Rectal smooth muscle tissue (tissue), 1 donor: ENCODE results near the gene STK11.
"Not testable (repeated sequence)": the region's sequence is repeated elsewhere in the genome, so short reads cannot be mapped to it uniquely, and the experiment has no call there.

Source experiments
- H3K27ac ChIP-seq: one replicate; pipeline ENCODE4 v1.7.0; 2013; ENCODE audit warnings: low read depth, low read length, inconsistent platforms
- H3K27me3 ChIP-seq: one replicate; pipeline ENCODE4 v1.7.0; 2013; ENCODE audit warnings: low read length; ENCODE audit not compliant: control insufficient read depth, insufficient read depth
- H3K36me3 ChIP-seq: one replicate; pipeline ENCODE4 v1.7.0; 2013; ENCODE audit warnings: low read length; ENCODE audit not compliant: control insufficient read depth, insufficient read depth
- H3K4me1 ChIP-seq: one replicate; pipeline ENCODE4 v1.7.0; 2013; ENCODE audit warnings: low read length; ENCODE audit not compliant: control insufficient read depth, insufficient read depth
- H3K4me3 ChIP-seq: one replicate; pipeline ENCODE4 v1.7.0; 2013; ENCODE audit warnings: low read length
- H3K9ac ChIP-seq: one replicate; pipeline ENCODE4 v1.7.0; 2013; ENCODE audit warnings: low read length

Gene STK11

GRCh38 chr19:1206150-1206863, 729 bp downstream of the STK11 start:
- peak overlapping the region; percentile 84 for H3K4me3 ChIP-seq
- peak overlapping the region; percentile 50 for H3K27ac ChIP-seq
- no peaks in the 10 kb centered on the region for H3K27me3 ChIP-seq
- peak overlapping the region; percentile 87 for H3K9ac ChIP-seq
- H3K4me1 ChIP-seq = peaks cover 12% of the 10 kb centered on the region
- no peaks in the 10 kb centered on the region for H3K36me3 ChIP-seq

GRCh38 chr19:1206864-1207450, 1.4 kb downstream of the STK11 start:
- peak overlapping the region; percentile 70 for H3K27ac ChIP-seq
- H3K4me1 ChIP-seq = peaks cover 12% of the 10 kb centered on the region
- H3K4me3 ChIP-seq = peak overlapping the region; percentile 84
- no peaks in the 10 kb centered on the region for H3K36me3 ChIP-seq
- peak overlapping the region; percentile 87 for H3K9ac ChIP-seq
- H3K27me3 ChIP-seq = no peaks in the 10 kb centered on the region

- not testable (repeated sequence) for H3K4me3 ChIP-seq
Observed at GRCh38 chr19:1208830-1209229, 3.3 kb downstream of the STK11 start.

GRCh38 chr19:1210227-1210538, 4.6 kb downstream of the STK11 start:
- Histone ChIP-seq H3K4me1 (peaks cover 31% of the 10 kb centered on the region), H3K27me3 (no peaks in the 10 kb centered on the region), H3K36me3 (no peaks in the 10 kb centered on the region), H3K9ac (no peak overlapping the region), H3K27ac (no peak overlapping the region), H3K4me3 (no peak overlapping the region)

More at GRCh38 chr19:1208830-1209229, 3.3 kb downstream of the STK11 start:
- H3K27ac ChIP-seq, H3K27me3 ChIP-seq, H3K9ac ChIP-seq, H3K36me3 ChIP-seq: not testable (repeated sequence)
- H3K4me1 ChIP-seq = peaks cover 19% of the 10 kb centered on the region

- Histone ChIP-seq H3K9ac (no peak overlapping the region), H3K4me1 (peaks cover 40% of the 10 kb centered on the region), H3K36me3 (no peaks in the 10 kb centered on the region), H3K27me3 (no peaks in the 10 kb centered on the region), H3K27ac (no peak overlapping the region), H3K4me3 (no peak overlapping the region)
Observed at GRCh38 chr19:1211494-1212234, 6.1 kb downstream of the STK11 start.

- Histone ChIP-seq H3K27me3 (no peaks in the 10 kb centered on the region), H3K36me3 (no peaks in the 10 kb centered on the region), H3K4me1 (peaks cover 43% of the 10 kb centered on the region), H3K27ac (peak overlapping the region; percentile 78), H3K4me3 (peak overlapping the region; percentile 14), H3K9ac (no peak overlapping the region)
Observed at GRCh38 chr19:1213391-1214286, 8.1 kb downstream of the STK11 start.

GRCh38 chr19:1214299-1214861, 8.8 kb downstream of the STK11 start:
- Histone ChIP-seq H3K9ac (peak overlapping the region; percentile 26), H3K36me3 (no peaks in the 10 kb centered on the region), H3K27ac (peak overlapping the region; percentile 78), H3K4me3 (peak overlapping the region; percentile 16), H3K27me3 (no peaks in the 10 kb centered on the region), H3K4me1 (peaks cover 41% of the 10 kb centered on the region)

GRCh38 chr19:1214862-1215731, 9.5 kb downstream of the STK11 start:
- Histone ChIP-seq H3K4me3 (peak overlapping the region; percentile 34), H3K27me3 (no peaks in the 10 kb centered on the region), H3K9ac (no peak overlapping the region), H3K36me3 (no peaks in the 10 kb centered on the region), H3K27ac (peak overlapping the region; percentile 78), H3K4me1 (peaks cover 36% of the 10 kb centered on the region)

GRCh38 chr19:1216756-1217155, 11.2 kb downstream of the STK11 start:
- Histone ChIP-seq H3K4me1 (peaks cover 36% of the 10 kb centered on the region), H3K4me3 (no peak overlapping the region), H3K9ac (no peak overlapping the region), H3K27me3 (no peaks in the 10 kb centered on the region), H3K36me3 (peaks cover 5% of the 10 kb centered on the region), H3K27ac (peak overlapping the region; percentile 9)

- Histone ChIP-seq H3K36me3 (peaks cover 7% of the 10 kb centered on the region), H3K4me1 (peaks cover 36% of the 10 kb centered on the region), H3K27ac (peak overlapping the region; percentile 30), H3K9ac (no peak overlapping the region), H3K4me3 (no peak overlapping the region), H3K27me3 (no peaks in the 10 kb centered on the region)
Observed at GRCh38 chr19:1217366-1217765, 11.8 kb downstream of the STK11 start.
